MM.1S (cell line): ENCODE results near the gene GPR32.
A peak's percentile ranks its signal among the peaks of the same experiment; 100 is the strongest.

Experiments
- DNase-seq: peaks from one replicate; pipeline ENCODE4 v3.0.0-alpha.2; 2015
- H2AFZ ChIP-seq: fragments of 300-600 bp; sonication (generic); 2 replicates; pipeline ENCODE4 v1.6.0; 2016; ENCODE audit warnings: antibody characterized with exemption, low read length
- H3F3A ChIP-seq: fragments of 300-600 bp; sonication (generic); 2 replicates; pipeline ENCODE4 v1.6.1; 2016; ENCODE audit warnings: mild to moderate bottlenecking, antibody characterized with exemption, low read length, moderate library complexity, mixed read lengths; ENCODE audit not compliant: insufficient read depth
- H3K27ac ChIP-seq: fragments of 300-600 bp; sonication (generic); 2 replicates; pipeline ENCODE4 v1.5.1; 2016; ENCODE audit warnings: mild to moderate bottlenecking, low read length
- H3K27me3 ChIP-seq: fragments of 300-600 bp; sonication (generic); replicated peaks from 2 replicates; pipeline ENCODE4 v1.6.0; 2016; ENCODE audit warnings: low read length; ENCODE audit not compliant: insufficient read depth
- H3K36me3 ChIP-seq: fragments of 300-600 bp; sonication (generic); replicated peaks from 2 replicates; pipeline ENCODE4 v1.6.1; 2016; ENCODE audit warnings: mild to moderate bottlenecking, low read length, mixed read lengths; ENCODE audit not compliant: insufficient read depth
- H3K4me1 ChIP-seq: fragments of 300-600 bp; sonication (generic); 2 replicates; pipeline ENCODE4 v1.6.1; 2016; ENCODE audit warnings: low read length, mixed read lengths
- H3K4me2 ChIP-seq: fragments of 300-600 bp; sonication (generic); 2 replicates; pipeline ENCODE4 v1.6.0; 2016; ENCODE audit warnings: low read depth, low read length
- H3K4me3 ChIP-seq: fragments of 300-600 bp; sonication (generic); 2 replicates; pipeline ENCODE4 v1.5.1; 2016; ENCODE audit warnings: low read length, mixed read lengths
- H3K79me2 ChIP-seq: fragments of 300-600 bp; sonication (generic); 2 replicates; pipeline ENCODE4 v1.6.1; 2016; ENCODE audit warnings: mixed run types, low read length, mixed read lengths
- H3K9ac ChIP-seq: fragments of 300-600 bp; sonication (generic); 2 replicates; pipeline ENCODE4 v1.6.1; 2016; ENCODE audit warnings: low read length, mixed read lengths
- H3K9me2 ChIP-seq: fragments of 300-600 bp; sonication (generic); replicated peaks from 2 replicates; pipeline ENCODE4 v1.6.1; 2016; ENCODE audit warnings: mild to moderate bottlenecking, low read length, mixed read lengths; ENCODE audit not compliant: insufficient read depth
- H3K9me3 ChIP-seq: fragments of 300-600 bp; sonication (generic); replicated peaks from 2 replicates; pipeline ENCODE4 v1.6.1; 2016; ENCODE audit warnings: mild to moderate bottlenecking, low read length, mixed read lengths; ENCODE audit not compliant: insufficient read depth
- H4K20me1 ChIP-seq: fragments of 300-600 bp; sonication (generic); 2 replicates; pipeline ENCODE4 v1.6.1; 2016; ENCODE audit warnings: mild to moderate bottlenecking, low read length, moderate library complexity, mixed read lengths; ENCODE audit not compliant: insufficient read depth
- EZH2 ChIP-seq: fragments of 300-600 bp; sonication (generic); optimal IDR thresholded peaks from 2 replicates; pipeline ENCODE3; 2017; ENCODE audit warnings: low read depth, mild to moderate bottlenecking, antibody characterized with exemption, low read length, mixed read lengths
- EZH2phosphoT487 ChIP-seq: fragments of 300-600 bp; sonication (generic); IDR thresholded peaks from 2 replicates; pipeline ENCODE4 v1.6.1; 2018; ENCODE audit warnings: antibody characterized with exemption, low read length
- TF ChIP-seq, protein P1 (sequence below): fragments of 300-600 bp; sonication (generic); IDR thresholded peaks from 2 replicates; pipeline ENCODE4 v1.5.1; 2016; ENCODE audit warnings: antibody characterized with exemption, low read length, mixed read lengths

The GPR32 gene

GRCh38 chr19:50793558-50794065 lies 23.3 kb downstream of the GPR32 start:
- H3K4me2 ChIP-seq = no peak overlapping the region
- H3F3A ChIP-seq = peaks cover 32% of the 10 kb centered on the region
- H3K4me1 ChIP-seq = peaks cover 11% of the 10 kb centered on the region; the same call in 1 of the 2 replicates
- no peak overlapping the region for H3K9ac ChIP-seq
- no peaks in the 10 kb centered on the region for H3K9me2 ChIP-seq
- H3K27ac ChIP-seq = no peak overlapping the region
- 0 out of 2 replicates have a peak, but pooled peaks cover 2% of the 10 kb centered on the region for H3K36me3 ChIP-seq
- TF ChIP-seq, protein P1, sequence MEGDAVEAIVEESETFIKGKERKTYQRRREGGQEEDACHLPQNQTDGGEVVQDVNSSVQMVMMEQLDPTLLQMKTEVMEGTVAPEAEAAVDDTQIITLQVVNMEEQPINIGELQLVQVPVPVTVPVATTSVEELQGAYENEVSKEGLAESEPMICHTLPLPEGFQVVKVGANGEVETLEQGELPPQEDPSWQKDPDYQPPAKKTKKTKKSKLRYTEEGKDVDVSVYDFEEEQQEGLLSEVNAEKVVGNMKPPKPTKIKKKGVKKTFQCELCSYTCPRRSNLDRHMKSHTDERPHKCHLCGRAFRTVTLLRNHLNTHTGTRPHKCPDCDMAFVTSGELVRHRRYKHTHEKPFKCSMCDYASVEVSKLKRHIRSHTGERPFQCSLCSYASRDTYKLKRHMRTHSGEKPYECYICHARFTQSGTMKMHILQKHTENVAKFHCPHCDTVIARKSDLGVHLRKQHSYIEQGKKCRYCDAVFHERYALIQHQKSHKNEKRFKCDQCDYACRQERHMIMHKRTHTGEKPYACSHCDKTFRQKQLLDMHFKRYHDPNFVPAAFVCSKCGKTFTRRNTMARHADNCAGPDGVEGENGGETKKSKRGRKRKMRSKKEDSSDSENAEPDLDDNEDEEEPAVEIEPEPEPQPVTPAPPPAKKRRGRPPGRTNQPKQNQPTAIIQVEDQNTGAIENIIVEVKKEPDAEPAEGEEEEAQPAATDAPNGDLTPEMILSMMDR = no peak
- TF ChIP-seq EZH2 = no peak
- TF ChIP-seq EZH2phosphoT487 = no peak
- H3K79me2 ChIP-seq = no peaks in the 10 kb centered on the region
- no peak for DNase-seq
- no peaks in the 10 kb centered on the region for H3K9me3 ChIP-seq
- peaks cover 14% of the 10 kb centered on the region for H4K20me1 ChIP-seq
- no peak overlapping the region for H2AFZ ChIP-seq
- no peak overlapping the region for H3K4me3 ChIP-seq
- H3K27me3 ChIP-seq = no peaks in the 10 kb centered on the region

DNA sequence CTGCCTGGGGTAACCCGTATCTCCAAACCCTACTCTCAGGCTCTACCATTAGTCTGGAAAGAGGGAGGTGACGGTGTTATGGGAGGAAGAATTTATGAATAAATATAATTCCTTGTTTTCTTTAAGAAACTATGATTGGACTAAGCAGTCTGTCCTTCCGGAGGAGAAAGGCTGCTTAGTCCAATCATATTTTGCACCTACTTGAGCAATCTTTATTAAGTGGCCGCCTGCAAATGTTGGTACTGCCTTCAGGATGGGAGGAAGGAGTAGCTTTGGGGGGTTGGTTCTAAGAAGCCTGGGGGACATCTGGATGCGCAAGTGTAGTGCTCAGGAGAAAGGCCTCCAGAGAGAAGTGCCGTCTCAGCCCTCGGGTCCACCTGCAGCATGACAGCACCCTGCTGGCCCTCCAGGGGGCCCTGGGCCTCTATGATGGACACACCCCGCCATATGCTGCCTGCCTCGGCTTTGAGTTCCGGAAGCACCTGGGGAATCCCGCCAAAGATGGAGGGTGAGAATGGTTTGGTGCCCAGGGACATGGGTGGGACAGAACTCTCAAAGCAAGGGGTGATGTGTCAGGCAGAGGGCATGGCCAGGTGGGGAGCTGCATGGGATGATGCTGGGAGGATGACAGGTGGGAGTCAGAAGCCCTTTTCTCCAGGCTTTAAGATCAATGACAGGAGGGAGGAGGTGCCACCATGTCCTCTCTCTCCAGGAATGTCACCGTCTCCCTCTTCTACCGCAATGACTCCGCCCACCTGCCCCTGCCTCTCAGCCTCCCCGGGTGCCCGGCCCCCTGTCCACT lies 24.0 kb downstream of the GPR32 start:
- H3K27ac ChIP-seq = no peak overlapping the region
- peaks cover 32% of the 10 kb centered on the region for H3F3A ChIP-seq
- no peaks in the 10 kb centered on the region for H3K9me3 ChIP-seq
- peak; percentile 55 for DNase-seq
- H3K9me2 ChIP-seq = no peaks in the 10 kb centered on the region
- no peak overlapping the region for H3K4me2 ChIP-seq
- H2AFZ ChIP-seq = no peak overlapping the region
- 0 out of 2 replicates have a peak, but pooled peaks cover 2% of the 10 kb centered on the region for H3K36me3 ChIP-seq
- no peak for TF ChIP-seq EZH2
- TF ChIP-seq, protein P1 = peak; percentile 24; the same call in 1 of the 2 replicates
- no peak overlapping the region for H3K4me3 ChIP-seq
- peaks cover 19% of the 10 kb centered on the region for H4K20me1 ChIP-seq
- no peak overlapping the region for H3K9ac ChIP-seq
- H3K4me1 ChIP-seq = peaks cover 11% of the 10 kb centered on the region; the same call in 1 of the 2 replicates
- 0 out of 2 replicates have a peak, but pooled peaks cover 4% of the 10 kb centered on the region for H3K79me2 ChIP-seq
- no peaks in the 10 kb centered on the region for H3K27me3 ChIP-seq

DNA sequence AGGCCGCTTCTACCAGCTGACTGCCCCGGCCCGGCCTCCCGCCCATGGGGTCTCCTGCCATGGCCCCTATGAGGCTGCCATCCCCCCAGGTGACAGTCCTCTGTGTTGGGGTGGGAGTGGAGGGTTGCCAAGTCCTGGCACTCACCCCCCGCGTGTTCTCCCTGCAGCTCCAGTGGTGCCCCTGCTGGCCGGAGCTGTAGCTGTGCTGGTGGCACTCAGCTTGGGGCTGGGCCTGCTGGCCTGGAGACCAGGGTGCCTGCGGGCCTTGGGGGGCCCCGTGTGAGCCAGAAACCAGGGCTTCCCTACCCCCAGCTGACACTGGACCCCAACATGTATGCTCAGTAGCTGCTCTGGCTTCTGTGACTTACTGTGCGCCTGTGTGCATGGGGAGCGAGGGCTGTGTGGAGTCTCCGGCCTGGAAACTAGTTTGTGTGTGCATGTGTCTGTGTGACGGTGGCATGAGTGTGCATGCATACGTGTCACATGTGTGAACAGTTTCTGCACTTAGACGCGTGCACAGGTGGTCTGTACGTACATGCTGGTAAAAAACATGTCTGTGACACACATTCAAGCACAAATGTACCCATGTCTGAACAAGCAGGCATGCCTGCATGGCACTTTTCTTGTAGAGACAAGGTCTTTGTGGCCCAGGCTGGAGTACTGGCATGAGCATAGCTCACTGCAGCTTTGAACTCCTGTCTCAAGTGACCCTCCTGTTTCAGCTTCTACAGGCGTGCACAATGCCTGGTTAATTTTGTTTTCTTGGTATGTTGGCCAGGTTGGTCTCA lies 24.8 kb downstream of the GPR32 start:
- no peak for DNase-seq
- no peak overlapping the region for H2AFZ ChIP-seq
- no peaks in the 10 kb centered on the region for H3K9me2 ChIP-seq
- H3K4me3 ChIP-seq = no peak overlapping the region
- peaks cover 11% of the 10 kb centered on the region for H3K79me2 ChIP-seq
- H4K20me1 ChIP-seq = peaks cover 27% of the 10 kb centered on the region
- H3K9ac ChIP-seq = no peak overlapping the region
- peaks cover 32% of the 10 kb centered on the region for H3F3A ChIP-seq
- no peaks in the 10 kb centered on the region for H3K27me3 ChIP-seq
- TF ChIP-seq, protein P1 = no peak
- no peak for TF ChIP-seq EZH2phosphoT487
- H3K4me1 ChIP-seq = peaks cover 11% of the 10 kb centered on the region; the same call in 1 of the 2 replicates
- no peak overlapping the region for H3K27ac ChIP-seq
- 0 out of 2 replicates have a peak, but pooled peaks cover 4% of the 10 kb centered on the region for H3K36me3 ChIP-seq
- H3K4me2 ChIP-seq = no peak overlapping the region
- H3K9me3 ChIP-seq = no peaks in the 10 kb centered on the region
